Vagina (tissue), 2 donors: ENCODE measurements around the gene DUOXA2.
"Not testable (repeated sequence)": the region's sequence is repeated elsewhere in the genome, so short reads cannot be mapped to it uniquely, and the experiment has no call there.

ENCODE experiments used
- POLR2A ChIP-seq, 2 donors: fragments of 450-650 bp; IDR thresholded peaks; one replicate each; pipeline ENCODE4 v1.6.1; 2017; ENCODE audit warnings: antibody characterized with exemption in 2 of 2, mild to moderate bottlenecking in 2 of 2, moderate library complexity in 2 of 2
- POLR2AphosphoS5 ChIP-seq, 2 donors: sonication (generic); formaldehyde crosslinking; IDR thresholded peaks; one replicate each; pipeline ENCODE4 v1.9.0; 2017; ENCODE audit warnings: antibody characterized with exemption in 2 of 2, mild to moderate bottlenecking in 2 of 2, low read depth in 1 of 2; ENCODE audit not compliant: insufficient read depth in 1 of 2
- TF ChIP-seq, protein P1 (sequence below), 3 experiments: fragments of 450-650 bp in 2 of 3; fragments of 200-600 bp in 1 of 3; sonication (generic) in 1 of 3; IDR thresholded peaks; one replicate each; pipeline ENCODE4 v1.5.1; 2017 to 2019; ENCODE audit warnings: antibody characterized with exemption in 3 of 3, mild to moderate bottlenecking in 2 of 3, moderate library complexity in 2 of 3

DNA sequence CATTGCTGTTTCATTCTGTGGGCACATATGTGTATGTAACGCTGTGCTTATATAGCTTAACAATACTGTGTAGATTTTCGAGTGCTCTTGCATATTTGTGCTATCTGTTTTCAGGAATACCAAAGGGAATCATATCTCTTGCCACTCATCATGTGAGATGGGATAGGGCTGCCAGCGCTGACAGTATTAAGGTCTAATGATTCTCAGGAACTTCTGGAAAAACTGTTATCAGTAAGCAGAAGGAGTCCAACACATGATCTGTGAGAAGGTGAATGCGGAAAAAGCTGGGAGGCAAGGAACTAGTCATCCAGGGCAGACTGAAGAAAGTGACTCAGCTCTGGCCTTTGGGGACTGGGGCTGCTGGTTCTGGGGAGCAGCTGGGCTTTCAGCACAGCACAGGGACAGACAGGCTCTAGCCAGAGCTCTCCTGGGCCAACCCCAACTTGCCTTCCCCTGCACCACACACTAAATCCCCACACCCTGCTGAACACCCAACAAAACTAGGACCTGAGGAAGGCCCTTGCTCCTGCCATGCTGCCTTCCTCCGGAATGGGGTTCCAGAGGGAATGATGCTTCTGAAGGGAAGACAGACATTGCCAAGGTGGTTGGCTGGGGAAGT, 34.4 kb upstream of the DUOXA2 start:
- TF ChIP-seq, protein P1, sequence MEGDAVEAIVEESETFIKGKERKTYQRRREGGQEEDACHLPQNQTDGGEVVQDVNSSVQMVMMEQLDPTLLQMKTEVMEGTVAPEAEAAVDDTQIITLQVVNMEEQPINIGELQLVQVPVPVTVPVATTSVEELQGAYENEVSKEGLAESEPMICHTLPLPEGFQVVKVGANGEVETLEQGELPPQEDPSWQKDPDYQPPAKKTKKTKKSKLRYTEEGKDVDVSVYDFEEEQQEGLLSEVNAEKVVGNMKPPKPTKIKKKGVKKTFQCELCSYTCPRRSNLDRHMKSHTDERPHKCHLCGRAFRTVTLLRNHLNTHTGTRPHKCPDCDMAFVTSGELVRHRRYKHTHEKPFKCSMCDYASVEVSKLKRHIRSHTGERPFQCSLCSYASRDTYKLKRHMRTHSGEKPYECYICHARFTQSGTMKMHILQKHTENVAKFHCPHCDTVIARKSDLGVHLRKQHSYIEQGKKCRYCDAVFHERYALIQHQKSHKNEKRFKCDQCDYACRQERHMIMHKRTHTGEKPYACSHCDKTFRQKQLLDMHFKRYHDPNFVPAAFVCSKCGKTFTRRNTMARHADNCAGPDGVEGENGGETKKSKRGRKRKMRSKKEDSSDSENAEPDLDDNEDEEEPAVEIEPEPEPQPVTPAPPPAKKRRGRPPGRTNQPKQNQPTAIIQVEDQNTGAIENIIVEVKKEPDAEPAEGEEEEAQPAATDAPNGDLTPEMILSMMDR (IDR thresholded peaks at IDR 0.05), result not testable (repeated sequence)
- TF ChIP-seq POLR2AphosphoS5 (IDR thresholded peaks at IDR 0.05; ENCODE audit: insufficient read depth in 1 of 2, low read depth in 1 of 2); POLR2A (IDR thresholded peaks at IDR 0.05): not testable (repeated sequence)
